ENCODE results near the gene FAM110A.

Gene FAM110A

GRCh38 chr20:835608-836045 is 2.1 kb downstream of the FAM110A start:
- TF ChIP-seq CTCF (IDR thresholded peaks at IDR 0.05; ENCODE audit: low read depth, low read length, missing control alignments) = no peak
- DNase-seq (ENCODE audit: low read depth) = no peak
- H3K4me3 ChIP-seq (ENCODE audit: low read depth, low read length) = no peak overlapping the region
- in situ Hi-C loops (cut with HindIII; ENCODE audit: low sequenced_read_pairs) = no loop called here

- no peak for TF ChIP-seq CTCF (IDR thresholded peaks at IDR 0.05; ENCODE audit: low read depth, low read length, missing control alignments)
- in situ Hi-C loops (cut with HindIII; ENCODE audit: low sequenced_read_pairs) = no loop called here
- no peak overlapping the region for H3K4me3 ChIP-seq (ENCODE audit: low read depth, low read length)
- no peak for DNase-seq (ENCODE audit: low read depth)
These were observed 2.7 kb downstream of the FAM110A start for GRCh38 chr20:836190-836589.

- in situ Hi-C loops (cut with HindIII; ENCODE audit: low sequenced_read_pairs) = no loop called here
- no peak for TF ChIP-seq CTCF (IDR thresholded peaks at IDR 0.05; ENCODE audit: low read depth, low read length, missing control alignments)
- DNase-seq (ENCODE audit: low read depth) = no peak
These were observed 5.5 kb downstream of the FAM110A start for GRCh38 chr20:839015-839414.

GRCh38 chr20:839626-840025 is 6.1 kb downstream of the FAM110A start:
- no peak for DNase-seq (ENCODE audit: low read depth)
- no peak for TF ChIP-seq CTCF (IDR thresholded peaks at IDR 0.05; ENCODE audit: low read depth, low read length, missing control alignments)
- no peak overlapping the region for H3K4me3 ChIP-seq (ENCODE audit: low read depth, low read length)
- in situ Hi-C loops (cut with HindIII; ENCODE audit: low sequenced_read_pairs) = no loop called here

More at GRCh38 chr20:839015-839414, 5.5 kb downstream of the FAM110A start:
- H3K4me3 ChIP-seq (ENCODE audit: low read depth, low read length) = no peak overlapping the region

GRCh38 chr20:840503-840857 is 7.0 kb downstream of the FAM110A start:
- DNase-seq (ENCODE audit: low read depth) = no peak
- in situ Hi-C loops (cut with HindIII; ENCODE audit: low sequenced_read_pairs) = no loop called here
- no peak for TF ChIP-seq CTCF (IDR thresholded peaks at IDR 0.05; ENCODE audit: low read depth, low read length, missing control alignments)
- peak overlapping the region; percentile 49 for H3K4me3 ChIP-seq (ENCODE audit: low read depth, low read length)

GRCh38 chr20:840858-841567 is 7.5 kb downstream of the FAM110A start:
- DNase-seq (ENCODE audit: low read depth) = no peak
- in situ Hi-C loops (cut with HindIII; ENCODE audit: low sequenced_read_pairs) = no loop called here

More at GRCh38 chr20:840858-841567, 7.5 kb downstream of the FAM110A start:
- peak overlapping the region; percentile 49 for H3K4me3 ChIP-seq (ENCODE audit: low read depth, low read length)
- TF ChIP-seq CTCF (IDR thresholded peaks at IDR 0.05; ENCODE audit: low read depth, low read length, missing control alignments) = no peak

Data from astrocyte of the cerebellum (primary cell).